PC-3 (cell line): ENCODE results near the gene SULT1C3.

ENCODE experiments used
- CTCF ChIP-seq: fragments of 300-600 bp; sonication (generic); conservative IDR thresholded peaks from 2 replicates; pipeline ENCODE4 v1.5.1; 2017; ENCODE audit warnings: antibody characterized with exemption, low read depth, mild to moderate bottlenecking, low read length
- EZH2 ChIP-seq: fragments of 300-600 bp; sonication (generic); IDR thresholded peaks from one replicate; pipeline ENCODE4 v1.6.1; 2017; ENCODE audit warnings: antibody characterized with exemption, mild to moderate bottlenecking, low read length; ENCODE audit not compliant: unreplicated experiment

- TF ChIP-seq CTCF (no peak), EZH2 (no peak)
These were observed 61.8 kb downstream of the SULT1C3 start for GRCh38 chr2:108301558-108301957.
